GM18507 (cell line): ENCODE measurements around the gene MMRN1.

Source experiments
- DNase-seq: peaks from one replicate; pipeline ENCODE4 v3.0.0; 2011; ENCODE audit warnings: low read depth; ENCODE audit not compliant: insufficient read length; ENCODE audit errors: extremely low spot score
- FAIRE-seq: peaks from 2 replicates; lab custom pipeline; 2011; peaks lifted over from hg19 to GRCh38; lab: Jason Lieb, UNC

MMRN1 gene

DNA sequence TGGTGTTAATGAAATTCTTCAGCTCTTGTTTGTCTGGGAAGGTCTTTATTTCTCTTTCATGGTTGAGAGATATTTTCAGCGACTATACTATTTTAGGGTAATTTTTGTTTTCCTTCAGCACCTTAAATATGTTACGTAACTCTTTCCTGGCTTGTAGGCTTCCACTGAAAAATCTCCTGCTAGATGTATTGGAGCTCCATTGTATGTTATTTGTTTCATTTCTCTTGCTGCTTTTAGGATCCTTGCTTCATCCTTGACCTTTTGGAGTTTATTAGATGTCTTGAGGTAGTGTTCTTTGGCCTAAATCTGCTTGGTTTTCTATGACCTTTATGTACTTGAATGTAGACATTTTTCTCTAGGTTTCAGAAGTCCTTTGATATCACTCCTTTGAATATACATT is 93.6 kb downstream of the MMRN1 start:
- FAIRE-seq: no peak

DNA sequence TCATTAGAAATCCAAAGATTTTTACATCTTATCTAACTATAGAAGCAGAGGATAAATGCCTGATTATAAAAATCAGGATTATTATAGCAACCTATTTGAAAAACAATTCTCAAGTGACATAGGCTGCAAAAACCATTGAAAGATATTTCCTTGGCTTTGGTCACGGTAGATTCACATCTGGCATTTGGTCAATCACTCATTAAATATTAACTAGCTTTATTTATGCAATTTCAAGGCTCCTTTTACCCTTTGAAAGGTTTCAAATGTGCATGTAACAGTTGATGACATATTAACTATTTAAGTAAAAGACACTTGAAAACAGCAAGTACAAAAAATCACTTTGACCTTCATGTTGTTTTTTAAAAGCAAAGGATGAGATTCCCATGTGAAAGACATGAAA is 98.1 kb downstream of the MMRN1 start:
- no peak for DNase-seq
- no peak for FAIRE-seq

More for the DNA sequence above, 93.6 kb downstream of the MMRN1 start:
- no peak for DNase-seq

DNA sequence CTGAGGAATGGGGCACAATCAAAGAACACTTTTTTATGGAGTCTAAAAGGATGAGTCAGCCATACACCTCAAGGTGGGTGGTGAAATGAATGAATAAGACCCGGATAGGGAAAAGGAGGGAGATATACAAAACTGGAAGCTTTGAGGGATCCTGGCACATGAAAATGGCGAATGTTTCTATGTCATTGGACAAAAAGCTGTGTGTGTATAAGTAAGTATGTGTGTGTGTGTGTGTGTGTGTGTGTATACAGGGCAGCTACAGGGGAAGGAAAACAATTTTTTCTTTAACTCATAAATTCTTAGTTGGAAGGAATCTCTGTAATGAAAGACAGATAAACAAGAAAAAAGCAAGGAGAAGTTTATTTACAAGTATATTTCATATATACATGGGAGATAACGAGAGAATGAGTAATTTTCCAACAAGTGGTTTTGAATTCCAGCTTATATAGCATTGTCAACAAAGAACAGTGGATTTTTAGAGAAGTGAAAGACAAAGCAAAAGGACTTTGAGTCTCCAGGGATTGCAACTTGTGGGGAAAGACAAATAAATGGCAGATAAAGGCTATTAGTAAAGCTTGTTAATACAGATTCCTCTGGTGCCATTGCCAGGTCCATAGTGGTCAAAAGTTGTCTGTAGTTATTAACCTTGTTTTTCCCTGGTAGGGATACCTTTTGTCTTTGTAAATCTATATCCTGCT is 99.7 kb downstream of the MMRN1 start:
- no peak for FAIRE-seq

DNA sequence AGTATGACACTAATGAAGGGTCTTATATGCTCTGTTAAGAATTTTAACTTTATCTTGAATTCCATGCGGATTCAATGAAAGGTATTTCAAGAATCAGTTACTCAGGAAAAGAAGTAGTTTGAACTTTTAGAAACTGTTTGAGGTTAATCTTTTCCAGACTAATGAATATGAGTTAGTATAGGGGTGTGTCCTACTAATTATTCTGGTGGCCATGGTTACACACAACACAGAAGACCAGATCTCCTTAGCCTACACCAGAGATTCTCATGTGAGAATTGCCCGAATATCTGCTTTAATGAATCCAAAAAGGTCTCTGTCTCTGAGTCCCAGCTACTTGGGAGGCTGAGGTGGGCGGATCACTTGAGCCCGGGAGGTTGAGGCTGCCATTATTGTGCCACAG is 100.4 kb downstream of the MMRN1 start:
- FAIRE-seq: no peak

More for the DNA sequence above, 99.7 kb downstream of the MMRN1 start:
- no peak for DNase-seq

DNA sequence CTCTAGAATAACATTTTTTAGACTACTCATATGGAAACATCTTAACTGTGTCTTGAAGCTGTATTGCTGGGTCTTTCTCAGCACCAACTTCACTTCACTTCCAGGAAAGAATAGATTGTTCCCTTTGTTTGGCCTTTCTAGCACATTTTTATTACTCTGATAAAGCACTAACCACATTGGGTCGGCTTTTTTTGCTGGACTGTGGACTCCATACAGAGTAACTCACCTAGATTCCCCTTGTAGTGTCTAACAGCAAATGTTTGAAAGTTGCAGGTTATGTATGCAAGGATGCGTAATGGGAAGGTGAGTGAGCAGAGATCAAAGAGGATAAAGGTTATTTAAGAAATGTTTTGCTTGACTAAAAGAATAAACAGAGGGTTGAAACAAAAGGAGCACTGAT is 101.2 kb downstream of the MMRN1 start:
- FAIRE-seq (no peak), DNase-seq (no peak)

More for the DNA sequence above, 100.4 kb downstream of the MMRN1 start:
- no peak for DNase-seq

DNA sequence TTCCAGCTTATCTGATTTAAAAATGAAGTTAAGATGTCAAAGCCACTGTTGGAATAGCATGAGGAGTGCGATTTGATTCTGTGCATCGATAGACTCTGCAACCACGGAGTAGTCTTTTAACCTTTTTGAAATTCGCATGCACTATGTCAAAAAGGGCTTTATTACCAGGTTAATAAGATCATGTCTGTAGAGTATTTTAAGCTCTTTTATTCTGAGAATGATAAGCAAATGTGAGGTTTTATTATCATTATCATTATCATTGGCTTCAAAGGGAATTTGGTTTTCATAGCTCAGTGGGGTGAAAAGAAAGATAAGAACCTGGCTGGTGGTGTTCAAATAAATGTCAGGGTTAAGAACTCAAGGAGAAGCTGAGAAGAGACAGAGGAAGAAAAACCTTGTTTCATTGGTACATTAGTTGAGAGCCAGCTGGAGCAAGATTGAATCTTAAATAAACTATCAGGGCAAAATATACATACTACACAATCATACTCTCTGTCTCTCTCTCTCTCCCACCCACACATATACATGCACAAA is 102.6 kb downstream of the MMRN1 start:
- DNase-seq: no peak

DNA sequence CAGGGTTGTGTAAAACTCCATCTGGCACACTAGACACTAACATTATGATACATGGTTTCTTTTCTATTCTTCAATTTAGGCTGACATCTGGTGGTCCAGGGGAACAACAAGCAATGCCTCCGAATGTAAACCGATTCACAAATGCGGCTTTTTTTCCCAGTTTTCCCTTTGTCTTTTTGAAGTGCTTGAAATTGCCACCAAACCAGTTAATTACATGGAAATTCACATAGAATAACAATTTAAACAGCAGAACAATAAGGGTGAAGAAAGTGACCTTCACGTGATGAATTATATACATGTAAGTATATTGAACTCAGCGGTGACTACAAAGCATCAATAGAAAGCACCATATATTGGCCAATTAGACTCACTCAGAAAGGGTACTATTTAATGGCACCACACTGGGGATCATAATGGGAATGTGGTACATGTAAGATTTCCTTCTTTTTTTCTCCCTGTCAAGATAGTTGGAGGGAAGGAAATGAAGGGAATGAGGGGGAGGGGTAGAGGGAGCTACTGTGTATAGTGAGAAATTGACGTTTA is 103.9 kb downstream of the MMRN1 start:
- no peak for DNase-seq
- no peak for FAIRE-seq

More for the DNA sequence above, 102.6 kb downstream of the MMRN1 start:
- no peak for FAIRE-seq

DNA sequence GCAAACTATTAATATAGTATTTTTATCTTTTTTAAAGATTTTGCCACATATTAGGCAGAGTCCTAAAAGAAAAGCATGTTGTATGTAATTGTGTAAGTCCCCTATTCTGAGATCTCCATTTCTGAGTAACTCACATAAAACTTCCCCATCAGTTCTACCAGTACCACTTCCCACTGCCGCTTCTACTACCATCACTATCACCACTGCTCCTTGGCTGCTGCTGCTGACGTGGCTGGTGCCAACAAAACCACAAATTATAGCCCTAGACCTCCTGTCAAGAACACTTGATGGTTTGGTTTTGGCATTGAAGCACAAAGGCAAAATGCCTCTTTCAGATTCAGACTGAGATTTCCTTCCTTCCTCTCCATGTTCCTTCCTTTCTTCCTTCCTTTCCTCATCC is 106.4 kb downstream of the MMRN1 start:
- no peak for FAIRE-seq
- no peak for DNase-seq

DNA sequence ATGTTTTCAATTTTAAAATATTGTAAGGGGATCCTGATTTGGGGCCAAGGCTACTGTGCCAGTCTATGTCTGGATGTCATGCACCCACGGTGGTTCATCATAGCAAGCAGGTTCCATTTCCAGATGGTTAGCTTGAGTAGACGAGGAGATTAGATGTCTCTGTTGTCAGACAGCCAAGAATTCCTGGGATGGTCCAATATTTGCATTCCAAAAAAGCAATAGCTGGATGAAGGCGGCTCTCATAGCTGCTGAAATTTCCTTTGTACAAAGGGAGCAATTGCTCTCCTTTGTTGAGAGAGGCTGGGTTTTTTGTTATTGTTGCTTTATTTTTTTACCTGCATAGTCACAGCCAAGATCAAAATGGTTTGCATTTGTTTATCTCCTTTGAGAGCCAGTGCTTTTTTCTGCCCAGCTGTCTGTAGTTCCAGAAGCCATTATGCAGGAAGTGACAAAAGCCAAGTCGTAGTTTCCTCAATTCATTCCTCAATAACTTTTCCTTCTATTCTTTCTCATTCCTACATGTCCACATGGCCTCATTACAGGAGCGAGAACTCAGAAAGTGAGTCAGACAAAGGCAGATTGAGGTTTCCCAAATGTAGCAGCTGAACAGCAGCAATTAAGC is 107.9 kb downstream of the MMRN1 start:
- no peak for DNase-seq
- FAIRE-seq: no peak
